CMK (cell line): ENCODE data around the gene YEATS4.

Source experiments
- DNase-seq: peaks from one replicate; pipeline ENCODE4 v3.0.0-alpha.2; 2010; ENCODE audit warnings: low read depth

YEATS4 gene

DNA sequence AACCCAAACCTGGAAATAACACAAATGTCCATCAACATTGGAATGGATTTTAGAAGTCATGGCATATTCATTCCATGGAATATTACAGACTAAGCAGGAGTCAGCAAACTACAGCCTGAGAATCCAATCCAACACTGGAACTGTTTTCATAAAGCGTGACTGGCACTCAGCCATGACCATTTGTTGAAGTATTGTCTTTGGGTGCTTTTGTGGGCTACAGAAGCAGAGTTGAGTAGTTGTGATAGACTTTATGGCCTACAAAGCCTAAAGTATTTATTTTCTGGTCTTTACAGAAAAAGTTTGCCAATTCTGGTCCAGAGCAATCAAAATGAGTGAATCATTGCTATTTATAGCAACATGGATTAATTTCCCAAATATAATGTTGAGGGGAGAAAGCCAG lies 76.1 kb downstream of the YEATS4 start:
- no peak for DNase-seq

DNA sequence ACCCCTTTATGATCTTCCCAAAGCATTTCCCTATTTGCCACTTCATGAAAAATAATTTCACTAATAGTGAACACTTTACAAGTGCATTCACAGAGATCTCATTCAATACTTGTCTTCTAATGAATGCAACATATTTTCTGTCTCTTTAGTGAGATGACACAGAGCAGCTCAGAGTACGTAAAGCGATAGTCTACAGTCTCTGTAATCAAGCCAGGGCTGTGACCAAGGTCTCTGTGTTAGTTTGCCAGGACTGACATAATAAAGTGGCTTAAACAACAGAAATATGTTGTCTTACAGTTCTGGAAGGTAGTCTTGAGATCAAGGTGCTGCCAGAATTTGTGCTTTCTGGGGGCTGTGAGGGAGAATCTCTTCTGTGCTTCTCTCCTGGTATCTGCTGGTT lies 77.5 kb downstream of the YEATS4 start:
- no peak for DNase-seq

DNA sequence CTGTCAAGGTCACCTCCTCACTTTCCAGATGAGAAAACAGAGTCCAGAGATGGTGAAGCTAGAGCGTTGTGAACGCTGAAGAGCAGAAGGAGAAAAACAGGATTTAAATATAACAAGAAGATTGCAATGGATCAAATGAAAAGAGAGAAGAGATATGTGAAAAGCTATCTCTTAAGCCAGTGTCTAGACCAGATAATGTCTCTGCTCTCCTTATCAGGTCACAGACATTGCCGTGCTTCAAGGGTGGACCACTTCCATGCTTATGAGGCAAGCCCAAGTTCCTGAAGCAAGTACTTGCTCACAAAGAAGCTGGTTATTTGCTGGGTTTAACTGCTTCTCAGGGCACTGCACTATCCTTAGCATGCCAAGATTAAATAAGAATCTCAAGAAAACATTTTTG lies 79.0 kb downstream of the YEATS4 start:
- no peak for DNase-seq

DNA sequence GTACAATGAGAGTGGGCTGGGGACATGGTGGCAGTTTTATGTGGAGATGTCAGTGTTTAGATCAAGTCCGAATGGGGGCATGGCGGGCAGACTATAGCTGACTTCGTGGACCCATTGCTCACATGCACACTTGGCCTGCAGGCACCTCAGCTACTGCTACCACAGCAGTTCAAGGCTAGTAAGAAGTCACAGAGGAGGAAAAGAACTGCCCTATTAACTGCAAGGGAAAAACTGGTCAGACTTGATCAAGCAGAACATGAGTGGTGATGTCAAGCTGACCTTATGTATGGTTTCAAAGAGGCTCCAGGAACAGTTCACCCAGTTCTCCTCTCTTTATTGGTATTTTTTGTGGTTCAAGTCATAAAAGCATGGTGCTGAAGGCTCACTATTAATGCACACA lies 80.5 kb downstream of the YEATS4 start:
- DNase-seq, result no peak
